ACC112 (cell line): ENCODE data around the gene SLC16A6.

Experiments
- H2AFZ ChIP-seq: fragments of 200-600 bp; sonication (generic); one replicate; pipeline ENCODE4 v1.6.0; 2017; ENCODE audit warnings: antibody characterized with exemption, low read length; ENCODE audit not compliant: unreplicated experiment
- H3K27ac ChIP-seq: fragments of 200-600 bp; sonication (generic); 2 replicates; pipeline ENCODE4 v1.5.1; 2014; ENCODE audit warnings: low read depth, mild to moderate bottlenecking, antibody characterized with exemption, low read length, moderate library complexity
- H3K27me3 ChIP-seq: fragments of 200-600 bp; sonication (generic); 2 replicates; pipeline ENCODE4 v1.6.1; 2014; ENCODE audit warnings: mild to moderate bottlenecking, antibody characterized with exemption, low read length, moderate library complexity, mixed read lengths; ENCODE audit not compliant: insufficient read depth
- H3K36me3 ChIP-seq: fragments of 200-600 bp; sonication (generic); 2 replicates; pipeline ENCODE4 v1.6.1; 2016; ENCODE audit warnings: mild to moderate bottlenecking, antibody characterized with exemption, low read length, moderate library complexity, mixed read lengths; ENCODE audit not compliant: insufficient read depth
- H3K4me1 ChIP-seq: fragments of 200-600 bp; sonication (generic); one replicate; pipeline ENCODE4 v1.6.1; 2016; ENCODE audit warnings: low read length, mixed read lengths; ENCODE audit not compliant: insufficient read depth, unreplicated experiment, control insufficient read depth
- H3K4me3 ChIP-seq: fragments of 200-600 bp; sonication (generic); 2 replicates; pipeline ENCODE4 v1.5.1; 2014; ENCODE audit warnings: mild to moderate bottlenecking, low read depth, low read length
- H3K79me2 ChIP-seq: fragments of 200-600 bp; sonication (generic); one replicate; pipeline ENCODE4 v1.6.0; 2016; ENCODE audit warnings: low read length; ENCODE audit not compliant: control insufficient read depth, unreplicated experiment, insufficient read depth

The SLC16A6 gene

GRCh38 chr17:68322630-68323029 lies 31.7 kb upstream of the SLC16A6 start:
- H3K79me2 ChIP-seq, result no peaks in the 10 kb centered on the region
- H3K27me3 ChIP-seq, result no peaks in the 10 kb centered on the region
- H2AFZ ChIP-seq, result no peak overlapping the region
- H3K4me1 ChIP-seq, result peaks cover 10% of the 10 kb centered on the region
- H3K27ac ChIP-seq, result no peak overlapping the region
- no peaks in the 10 kb centered on the region for H3K36me3 ChIP-seq
- H3K4me3 ChIP-seq, result no peak overlapping the region

GRCh38 chr17:68321556-68321954 lies 30.6 kb upstream of the SLC16A6 start:
- H3K36me3 ChIP-seq, result no peaks in the 10 kb centered on the region

GRCh38 chr17:68320943-68321555 lies 30.1 kb upstream of the SLC16A6 start:
- H3K4me1 ChIP-seq, result peaks cover 10% of the 10 kb centered on the region
- H2AFZ ChIP-seq, result no peak overlapping the region
- H3K36me3 ChIP-seq, result no peaks in the 10 kb centered on the region
- no peaks in the 10 kb centered on the region for H3K27me3 ChIP-seq
- no peak overlapping the region for H3K27ac ChIP-seq
- H3K79me2 ChIP-seq, result no peaks in the 10 kb centered on the region
- no peak overlapping the region for H3K4me3 ChIP-seq

More at GRCh38 chr17:68321556-68321954, 30.6 kb upstream of the SLC16A6 start:
- Histone ChIP-seq H3K27me3 (no peaks in the 10 kb centered on the region), H3K79me2 (no peaks in the 10 kb centered on the region), H2AFZ (no peak overlapping the region), H3K27ac (no peak overlapping the region), H3K4me3 (no peak overlapping the region), H3K4me1 (peaks cover 10% of the 10 kb centered on the region)

- Histone ChIP-seq H2AFZ (no peak overlapping the region), H3K4me1 (peaks cover 10% of the 10 kb centered on the region), H3K27ac (no peak overlapping the region), H3K36me3 (no peaks in the 10 kb centered on the region), H3K27me3 (no peaks in the 10 kb centered on the region), H3K79me2 (no peaks in the 10 kb centered on the region), H3K4me3 (no peak overlapping the region)
These were observed 29.5 kb upstream of the SLC16A6 start for GRCh38 chr17:68320311-68320865.

- H3K27ac ChIP-seq, result no peak overlapping the region
- no peak overlapping the region for H3K4me3 ChIP-seq
- no peaks in the 10 kb centered on the region for H3K36me3 ChIP-seq
- no peaks in the 10 kb centered on the region for H3K27me3 ChIP-seq
- no peak overlapping the region for H2AFZ ChIP-seq
- peaks cover 14% of the 10 kb centered on the region for H3K4me1 ChIP-seq
- no peaks in the 10 kb centered on the region for H3K79me2 ChIP-seq
These were observed 28.7 kb upstream of the SLC16A6 start for GRCh38 chr17:68319410-68320162.

- Histone ChIP-seq H3K4me1 (peaks cover 16% of the 10 kb centered on the region), H3K4me3 (no peak overlapping the region), H3K79me2 (no peaks in the 10 kb centered on the region), H3K27ac (peak overlapping the region; percentile 25; the same call in 1 of the 2 replicates), H2AFZ (no peak overlapping the region), H3K36me3 (no peaks in the 10 kb centered on the region), H3K27me3 (no peaks in the 10 kb centered on the region)
These were observed 27.4 kb upstream of the SLC16A6 start for GRCh38 chr17:68318103-68318991.

GRCh38 chr17:68317458-68317857 lies 26.5 kb upstream of the SLC16A6 start:
- Histone ChIP-seq H3K36me3 (no peaks in the 10 kb centered on the region), H3K27me3 (no peaks in the 10 kb centered on the region), H3K4me3 (no peak overlapping the region), H3K4me1 (peaks cover 25% of the 10 kb centered on the region), H3K27ac (no peak overlapping the region), H2AFZ (no peak overlapping the region), H3K79me2 (no peaks in the 10 kb centered on the region)

- Histone ChIP-seq H3K4me1 (peaks cover 31% of the 10 kb centered on the region), H3K36me3 (no peaks in the 10 kb centered on the region), H3K27ac (no peak overlapping the region), H3K79me2 (no peaks in the 10 kb centered on the region), H3K4me3 (no peak overlapping the region), H2AFZ (no peak overlapping the region), H3K27me3 (no peaks in the 10 kb centered on the region)
These were observed 25.0 kb upstream of the SLC16A6 start for GRCh38 chr17:68315930-68316329.

GRCh38 chr17:68314916-68315535 lies 24.1 kb upstream of the SLC16A6 start:
- H2AFZ ChIP-seq, result no peak overlapping the region
- H3K4me1 ChIP-seq, result peaks cover 31% of the 10 kb centered on the region
- no peaks in the 10 kb centered on the region for H3K27me3 ChIP-seq
- H3K36me3 ChIP-seq, result no peaks in the 10 kb centered on the region
- no peak overlapping the region for H3K27ac ChIP-seq
- H3K79me2 ChIP-seq, result no peaks in the 10 kb centered on the region
- no peak overlapping the region for H3K4me3 ChIP-seq

GRCh38 chr17:68310152-68310551 lies 19.2 kb upstream of the SLC16A6 start:
- Histone ChIP-seq H3K27ac (no peak overlapping the region), H2AFZ (no peak overlapping the region), H3K4me3 (no peak overlapping the region), H3K36me3 (no peaks in the 10 kb centered on the region), H3K79me2 (no peaks in the 10 kb centered on the region), H3K27me3 (no peaks in the 10 kb centered on the region), H3K4me1 (peaks cover 20% of the 10 kb centered on the region)
